ENCODE measurements around the gene SPEG. TPM values are rescaled to one million over a fixed set of nuclear protein-coding genes. Genes with fewer than 3 reads are reported as not detected.

Gene SPEG
- total and polyA plus RNA-seq, 2 of the 8 experiments (the other 6 are each of a cell fraction or from before 2014, with no cell fraction given) = 19.9 to 32.0 TPM

DNA sequence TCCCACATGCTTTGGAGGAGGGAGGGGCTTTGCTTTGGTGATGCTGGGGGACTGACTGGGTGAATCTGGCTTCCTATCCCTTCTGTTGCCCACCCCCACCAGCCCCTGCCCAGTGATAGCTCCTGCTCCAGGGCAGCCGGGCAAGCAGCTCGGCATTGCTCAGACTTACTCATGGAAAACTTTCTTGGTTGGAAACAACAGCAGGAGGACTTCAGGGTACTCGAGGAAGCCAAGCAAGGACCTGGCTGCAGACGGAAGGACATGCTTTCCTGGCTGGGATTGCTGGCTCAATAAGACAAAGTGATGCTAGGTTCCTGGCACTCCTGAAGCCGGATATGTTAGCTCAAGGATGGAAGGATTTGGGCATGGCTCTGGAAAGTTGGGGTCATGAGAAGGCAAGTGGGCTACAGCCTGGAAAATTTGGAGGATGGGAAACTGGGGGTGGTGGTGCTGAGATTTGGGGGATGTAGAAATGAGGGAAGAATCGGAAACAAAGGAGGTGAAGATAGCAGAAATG is 3.1 kb downstream of the SPEG start:
- Histone ChIP-seq H4K20me1 (replicated peaks in 1 of 2; ENCODE audit: control insufficient read depth in 1 of 2, insufficient read depth in 2 of 2, low read length in 2 of 2) (peaks cover 0 to 2% of the 10 kb centered on the region in 2 experiments), H3K27ac (ENCODE audit: low read depth, low read length) (no peak overlapping the region), H3K36me3 (ENCODE audit: control insufficient read depth in 2 of 4, insufficient read depth in 4 of 4, low read length in 3 of 4) (no peaks in the 10 kb centered on the region), H2AFZ (ENCODE audit: low read length) (no peak overlapping the region), H3K14ac (ENCODE audit: insufficient read length) (no peak overlapping the region), H3K79me2 (ENCODE audit: control insufficient read depth in 1 of 2, insufficient read depth in 2 of 2, low read length in 2 of 2) (no peaks in the 10 kb centered on the region), H4K91ac (replicated peaks; ENCODE audit: insufficient read length, low read length) (no peak overlapping the region), H3K18ac (ENCODE audit: extremely low read depth, low read length) (no peak overlapping the region), H3K23me2 (ENCODE audit: low read depth, low read length) (peaks cover 10% of the 10 kb centered on the region; the same call in 1 of the 2 replicates), H2BK15ac (ENCODE audit: low read length) (no peak overlapping the region), H3K23ac (ENCODE audit: insufficient read length) (no peak overlapping the region), H3K56ac (replicated peaks; ENCODE audit: insufficient read length, low read depth, low read length) (no peak overlapping the region), H2AK5ac (ENCODE audit: low read depth, low read length) (no peak overlapping the region), H2BK20ac (ENCODE audit: low read length) (no peak overlapping the region), H4K5ac (ENCODE audit: insufficient read length, low read depth, low read length) (no peak overlapping the region), H2BK120ac (replicated peaks; ENCODE audit: low read depth, low read length) (no peak overlapping the region), H3K9ac (replicated peaks in 1 of 4; ENCODE audit: extremely low read depth in 1 of 4, low read depth in 3 of 4, low read length in 3 of 4) (no peak overlapping the region), H2BK5ac (ENCODE audit: low read depth, low read length) (no peak overlapping the region), H4K8ac (ENCODE audit: extremely low read depth, insufficient read depth, low read length) (no peak overlapping the region), H2BK12ac (ENCODE audit: low read depth, low read length) (no peak overlapping the region), H3K79me1 (ENCODE audit: low read depth, low read length) (no peaks in the 10 kb centered on the region), H3K4me1 (replicated peaks in 1 of 4; ENCODE audit: control insufficient read depth in 3 of 4, insufficient read depth in 4 of 4, low read length in 3 of 4) (peaks cover 0 to 19% (median 11%) of the 10 kb centered on the region in 4 experiments; a peak in 6 of 7 replicates), H3K4ac (replicated peaks; ENCODE audit: insufficient read length, low read depth, low read length) (no peak overlapping the region), H3K4me2 (ENCODE audit: insufficient read depth in 1 of 2, low read depth in 2 of 2, low read length in 2 of 2) (no peak overlapping the region), H3K27me3 (replicated peaks in 1 of 4; ENCODE audit: control insufficient read depth in 3 of 4, extremely low read depth in 1 of 4, insufficient read depth in 3 of 4, low read length in 3 of 4) (peaks cover 0 to 28% (median 18%) of the 10 kb centered on the region in 4 experiments; a peak in 6 of 7 replicates), H3K4me3 (ENCODE audit: extremely low read depth in 1 of 4, insufficient read depth in 2 of 4, low read depth in 3 of 4, low read length in 4 of 4) (no peak overlapping the region), H3K9me3 (ENCODE audit: insufficient read depth in 2 of 2, low read depth in 1 of 2, low read length in 1 of 2) (no peaks in the 10 kb centered on the region)
- CTCF ChIA-PET (ENCODE audit: partially characterized antibody) = interaction anchor here (1.2 to 113.1 kb wide), 5 partner anchors 21 to 52 kb away, joined by 4 to 7248 read pairs (median 186); partner anchors contain the start of genes ASIC4, CHPF, DES and DNPEP
- DNase-seq (ENCODE audit: low read depth in 1 of 2, low spot score in 2 of 2) (no peak), FAIRE-seq (no peak)
- 81% methylated on average over 6 of the region's 6 CpGs; no CpG with 5 or more reads in 1 of the 2 experiments for WGBS, 2 experiments (ENCODE audit: extremely low coverage in 1 of 2, insufficient coverage in 1 of 2, insufficient read length in 1 of 2, insufficient replicate concordance in 2 of 2, low coverage in 1 of 2, low lambda C conversion rate in 2 of 2, missing lambda C conversion rate in 1 of 2)
- POLR2A ChIA-PET (ENCODE audit: partially characterized antibody) = interaction anchor here (1.2 to 5.3 kb wide), 2 partner anchors 34 to 104 kb away, joined by 5 to 30 read pairs; no protein-coding TSS in a partner anchor
- TF ChIP-seq EP300 (IDR thresholded peaks at IDR 0.05; ENCODE audit: borderline replicate concordance in 1 of 2, low read depth in 2 of 2, low read length in 2 of 2) (no peak), EGR1 (IDR thresholded peaks at IDR 0.05; ENCODE audit: borderline replicate concordance, low read depth, low read length) (no peak), POU5F1 (IDR thresholded peaks at IDR 0.05; ENCODE audit: low read depth, low read length) (no peak), CBX5 (IDR thresholded peaks at IDR 0.05; ENCODE audit: low read depth, low read length) (no peak), PHF8 (conservative IDR thresholded peaks at IDR 0.05; ENCODE audit: low read depth, low read length) (no peak), MAFK (IDR thresholded peaks at IDR 0.05; ENCODE audit: low read depth, low read length) (no peak), CHD2 (IDR thresholded peaks at IDR 0.05; ENCODE audit: low read length) (no peak), SRF (IDR thresholded peaks at IDR 0.05; ENCODE audit: low read depth, low read length) (no peak), SIX5 (IDR thresholded peaks at IDR 0.05; ENCODE audit: low read depth, low read length) (no peak), POLR2A (IDR thresholded peaks at IDR 0.05; ENCODE audit: control extremely low read depth in 1 of 2, low read depth in 2 of 2, low read length in 2 of 2) (no peak)
- TF ChIP-seq, protein P1, sequence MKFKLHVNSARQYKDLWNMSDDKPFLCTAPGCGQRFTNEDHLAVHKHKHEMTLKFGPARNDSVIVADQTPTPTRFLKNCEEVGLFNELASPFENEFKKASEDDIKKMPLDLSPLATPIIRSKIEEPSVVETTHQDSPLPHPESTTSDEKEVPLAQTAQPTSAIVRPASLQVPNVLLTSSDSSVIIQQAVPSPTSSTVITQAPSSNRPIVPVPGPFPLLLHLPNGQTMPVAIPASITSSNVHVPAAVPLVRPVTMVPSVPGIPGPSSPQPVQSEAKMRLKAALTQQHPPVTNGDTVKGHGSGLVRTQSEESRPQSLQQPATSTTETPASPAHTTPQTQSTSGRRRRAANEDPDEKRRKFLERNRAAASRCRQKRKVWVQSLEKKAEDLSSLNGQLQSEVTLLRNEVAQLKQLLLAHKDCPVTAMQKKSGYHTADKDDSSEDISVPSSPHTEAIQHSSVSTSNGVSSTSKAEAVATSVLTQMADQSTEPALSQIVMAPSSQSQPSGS (IDR thresholded peaks at IDR 0.05; ENCODE audit: low read length) = no peak
- TF ChIP-seq, protein P2, sequence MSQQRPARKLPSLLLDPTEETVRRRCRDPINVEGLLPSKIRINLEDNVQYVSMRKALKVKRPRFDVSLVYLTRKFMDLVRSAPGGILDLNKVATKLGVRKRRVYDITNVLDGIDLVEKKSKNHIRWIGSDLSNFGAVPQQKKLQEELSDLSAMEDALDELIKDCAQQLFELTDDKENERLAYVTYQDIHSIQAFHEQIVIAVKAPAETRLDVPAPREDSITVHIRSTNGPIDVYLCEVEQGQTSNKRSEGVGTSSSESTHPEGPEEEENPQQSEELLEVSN (IDR thresholded peaks at IDR 0.05) = no peak
